Thyroid gland (tissue), 4 donors: ENCODE results near the gene PPP2R5C.

ENCODE experiments used
- POLR2A ChIP-seq, 2 donors: fragments of 450-650 bp; IDR thresholded peaks; one replicate each; pipeline ENCODE4 v1.6.1; 2017; ENCODE audit warnings: antibody characterized with exemption in 2 of 2, mild to moderate bottlenecking in 2 of 2, moderate library complexity in 1 of 2
- TF ChIP-seq, protein P1 (sequence below), 6 experiments: fragments of 200-600 bp in 3 of 6; fragments of 450-650 bp in 3 of 6; sonication (generic) in 3 of 6; IDR thresholded peaks; one replicate each; pipeline ENCODE4 v1.5.1; 2016 to 2019; ENCODE audit warnings: antibody characterized with exemption in 6 of 6, mild to moderate bottlenecking in 2 of 6, inconsistent platforms in 1 of 6, moderate library complexity in 1 of 6

GRCh38 chr14:101828046-101828445, 66.5 kb downstream of the PPP2R5C start:
- no peak for TF ChIP-seq POLR2A (IDR thresholded peaks at IDR 0.05)
- TF ChIP-seq, protein P1, sequence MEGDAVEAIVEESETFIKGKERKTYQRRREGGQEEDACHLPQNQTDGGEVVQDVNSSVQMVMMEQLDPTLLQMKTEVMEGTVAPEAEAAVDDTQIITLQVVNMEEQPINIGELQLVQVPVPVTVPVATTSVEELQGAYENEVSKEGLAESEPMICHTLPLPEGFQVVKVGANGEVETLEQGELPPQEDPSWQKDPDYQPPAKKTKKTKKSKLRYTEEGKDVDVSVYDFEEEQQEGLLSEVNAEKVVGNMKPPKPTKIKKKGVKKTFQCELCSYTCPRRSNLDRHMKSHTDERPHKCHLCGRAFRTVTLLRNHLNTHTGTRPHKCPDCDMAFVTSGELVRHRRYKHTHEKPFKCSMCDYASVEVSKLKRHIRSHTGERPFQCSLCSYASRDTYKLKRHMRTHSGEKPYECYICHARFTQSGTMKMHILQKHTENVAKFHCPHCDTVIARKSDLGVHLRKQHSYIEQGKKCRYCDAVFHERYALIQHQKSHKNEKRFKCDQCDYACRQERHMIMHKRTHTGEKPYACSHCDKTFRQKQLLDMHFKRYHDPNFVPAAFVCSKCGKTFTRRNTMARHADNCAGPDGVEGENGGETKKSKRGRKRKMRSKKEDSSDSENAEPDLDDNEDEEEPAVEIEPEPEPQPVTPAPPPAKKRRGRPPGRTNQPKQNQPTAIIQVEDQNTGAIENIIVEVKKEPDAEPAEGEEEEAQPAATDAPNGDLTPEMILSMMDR (IDR thresholded peaks at IDR 0.05) = no peak
